H1 (cell line): Measurements from ENCODE around the gene CCT5. TPM values are rescaled to one million over a fixed set of nuclear protein-coding genes. Genes with fewer than 3 reads are reported as not detected.

ENCODE experiments used
- CTCF ChIA-PET: fragments of 300-600 bp; sonication (Branson Sonifier 250); formaldehyde crosslinking; loops from one replicate; lab custom pipeline; 2021; ENCODE audit not compliant: partially characterized antibody; lab: Charles Lee
- POLR2A ChIA-PET: fragments of 300-600 bp; sonication (Branson Sonifier 250); formaldehyde crosslinking; loops from one replicate; lab custom pipeline; 2021; ENCODE audit warnings: inconsistent platforms; ENCODE audit not compliant: partially characterized antibody; lab: Charles Lee
- DNase-seq, 2 experiments: peaks; one replicate each; pipeline versions ENCODE4 v3.0.0 to v3.0.0-alpha.2; 2010 to 2022; ENCODE audit warnings: low spot score in 2 of 2, low read depth in 1 of 2, mixed read lengths in 1 of 2
- FAIRE-seq: peaks from 2 replicates; lab custom pipeline; 2011; peaks lifted over from hg19 to GRCh38; lab: Jason Lieb, UNC
- H2AFZ ChIP-seq: 2 replicates; pipeline ENCODE4 v1.8.1; 2012; ENCODE audit warnings: low read length, inconsistent platforms
- H2AK5ac ChIP-seq: 2 replicates; pipeline ENCODE4 v1.6.1; 2013; ENCODE audit warnings: low read depth, low read length
- H2BK120ac ChIP-seq: replicated peaks from 2 replicates; pipeline ENCODE3; 2013; ENCODE audit warnings: low read depth, low read length, inconsistent platforms
- H2BK12ac ChIP-seq: 2 replicates; pipeline ENCODE4 v1.6.1; 2013; ENCODE audit warnings: low read depth, low read length
- H2BK15ac ChIP-seq: 2 replicates; pipeline ENCODE4 v1.6.1; 2013; ENCODE audit warnings: low read length
- H2BK20ac ChIP-seq: 2 replicates; pipeline ENCODE4 v1.6.1; 2013; ENCODE audit warnings: low read length
- H2BK5ac ChIP-seq: 2 replicates; pipeline ENCODE4 v1.6.1; 2013; ENCODE audit warnings: low read depth, low read length
- H3K14ac ChIP-seq: 2 replicates; pipeline ENCODE4 v1.6.1; 2013; ENCODE audit warnings: inconsistent platforms; ENCODE audit not compliant: insufficient read length
- H3K18ac ChIP-seq: 2 replicates; pipeline ENCODE4 v1.6.1; 2013; ENCODE audit warnings: low read length; ENCODE audit errors: extremely low read depth
- H3K23ac ChIP-seq: 2 replicates; pipeline ENCODE4 v1.6.1; 2013; ENCODE audit warnings: inconsistent platforms; ENCODE audit not compliant: insufficient read length
- H3K23me2 ChIP-seq: 2 replicates; pipeline ENCODE4 v1.6.1; 2013; ENCODE audit warnings: low read depth, low read length
- H3K27ac ChIP-seq: 2 replicates; pipeline ENCODE4 v1.6.1; 2011; ENCODE audit warnings: low read depth, low read length, inconsistent platforms
- H3K27me3 ChIP-seq, 4 experiments: replicated peaks in 1 of 4; 1 replicate in 1 of 4; 2 replicates in 3 of 4; pipeline versions ENCODE4 v1.6.1 to v1.8.1; 2011 to 2013; ENCODE audit warnings: low read length in 3 of 4, mild to moderate bottlenecking in 3 of 4, inconsistent platforms in 2 of 4, mixed read lengths in 2 of 4, moderate library complexity in 1 of 4; ENCODE audit not compliant: control insufficient read depth in 3 of 4, insufficient read depth in 3 of 4; ENCODE audit errors: extremely low read depth in 1 of 4
- H3K36me3 ChIP-seq, 4 experiments: 2 replicates each; pipeline versions ENCODE4 v1.6.1 to v1.8.1; 2011 to 2013; ENCODE audit warnings: mild to moderate bottlenecking in 4 of 4, low read length in 3 of 4, moderate library complexity in 2 of 4, control low read depth in 1 of 4, inconsistent platforms in 1 of 4; ENCODE audit not compliant: insufficient read depth in 4 of 4, control insufficient read depth in 2 of 4
- H3K4ac ChIP-seq: replicated peaks from 2 replicates; pipeline ENCODE3; 2013; ENCODE audit warnings: low read length, low read depth, mixed read lengths, inconsistent platforms; ENCODE audit not compliant: insufficient read length
- H3K4me1 ChIP-seq, 4 experiments: replicated peaks in 1 of 4; 1 replicate in 1 of 4; 2 replicates in 3 of 4; pipeline versions ENCODE4 v1.6.1 to v1.8.1; 2011 to 2013; ENCODE audit warnings: low read length in 3 of 4, inconsistent platforms in 2 of 4, mixed read lengths in 1 of 4; ENCODE audit not compliant: insufficient read depth in 4 of 4, control insufficient read depth in 3 of 4
- H3K4me2 ChIP-seq, 2 experiments: 2 replicates each; pipeline versions ENCODE4 v1.6.1 to v1.8.1; 2011 to 2013; ENCODE audit warnings: low read depth in 2 of 2, low read length in 2 of 2, control low read depth in 1 of 2, inconsistent platforms in 1 of 2, mild to moderate bottlenecking in 1 of 2; ENCODE audit not compliant: insufficient read depth in 1 of 2
- H3K4me3 ChIP-seq, 4 experiments: fragments of 200-600, 300-600 bp in 1 of 4; sonication (generic), shearing (Covaris generic), sonication (Bioruptor Twin) in 1 of 4; 2 replicates each; pipeline versions ENCODE4 v1.5.1 to v1.8.1; 2011 to 2016; ENCODE audit warnings: low read length in 4 of 4, low read depth in 3 of 4, control low read depth in 2 of 4, inconsistent platforms in 2 of 4, mild to moderate bottlenecking in 2 of 4, mixed read lengths in 1 of 4, moderate library complexity in 1 of 4; ENCODE audit not compliant: insufficient read depth in 2 of 4; ENCODE audit errors: extremely low read depth in 1 of 4
- H3K56ac ChIP-seq: replicated peaks from 2 replicates; pipeline ENCODE3; 2013; ENCODE audit warnings: low read depth, mild to moderate bottlenecking, mixed read lengths, low read length, inconsistent platforms; ENCODE audit not compliant: insufficient read length
- H3K79me1 ChIP-seq: 2 replicates; pipeline ENCODE4 v1.6.1; 2013; ENCODE audit warnings: low read depth, low read length, control low read depth
- H3K79me2 ChIP-seq, 2 experiments: 2 replicates each; pipeline versions ENCODE4 v1.6.1 to v1.8.1; 2012 to 2013; ENCODE audit warnings: low read length in 2 of 2, mild to moderate bottlenecking in 2 of 2, inconsistent platforms in 1 of 2; ENCODE audit not compliant: insufficient read depth in 2 of 2, control insufficient read depth in 1 of 2
- H3K9ac ChIP-seq, 4 experiments: replicated peaks in 1 of 4; 1 replicate in 1 of 4; 2 replicates in 3 of 4; pipeline versions ENCODE4 v1.6.1 to v1.8.1; 2011 to 2013; ENCODE audit warnings: low read depth in 3 of 4, low read length in 3 of 4, control low read depth in 2 of 4, mild to moderate bottlenecking in 2 of 4, moderate library complexity in 2 of 4, inconsistent platforms in 1 of 4; ENCODE audit errors: extremely low read depth in 1 of 4
- H3K9me3 ChIP-seq, 2 experiments: 2 replicates each; pipeline versions ENCODE4 v1.6.1 to v1.8.1; 2012 to 2013; ENCODE audit warnings: mild to moderate bottlenecking in 2 of 2, moderate library complexity in 2 of 2, control low read depth in 1 of 2, inconsistent platforms in 1 of 2, low read depth in 1 of 2, low read length in 1 of 2, mixed read lengths in 1 of 2; ENCODE audit not compliant: insufficient read depth in 2 of 2
- H4K20me1 ChIP-seq, 2 experiments: replicated peaks in 1 of 2; 2 replicates each; pipeline versions ENCODE3 to v1.8.1; 2011 to 2013; ENCODE audit warnings: inconsistent platforms in 2 of 2, low read length in 2 of 2, mild to moderate bottlenecking in 1 of 2; ENCODE audit not compliant: insufficient read depth in 2 of 2, control insufficient read depth in 1 of 2
- H4K5ac ChIP-seq: 2 replicates; pipeline ENCODE4 v1.6.1; 2013; ENCODE audit warnings: low read length, low read depth, mixed read lengths, inconsistent platforms; ENCODE audit not compliant: insufficient read length
- H4K8ac ChIP-seq: 2 replicates; pipeline ENCODE4 v1.8.0; 2013; ENCODE audit warnings: mild to moderate bottlenecking, moderate library complexity, low read length, inconsistent platforms; ENCODE audit not compliant: insufficient read depth; ENCODE audit errors: extremely low read depth
- H4K91ac ChIP-seq: replicated peaks from 2 replicates; pipeline ENCODE3; 2013; ENCODE audit warnings: low read length, mixed read lengths, inconsistent platforms; ENCODE audit not compliant: insufficient read length
- RXRA ChIP-seq: IDR thresholded peaks from 2 replicates; pipeline ENCODE4 v1.6.1; 2011; ENCODE audit warnings: low read depth, mild to moderate bottlenecking, low read length, moderate library complexity; ENCODE audit not compliant: insufficient read depth
- SIRT6 ChIP-seq: IDR thresholded peaks from one replicate; pipeline ENCODE4 v1.7.1; 2012; ENCODE audit warnings: low read length, inconsistent platforms
- TCF12 ChIP-seq: IDR thresholded peaks from 2 replicates; pipeline ENCODE4 v1.6.1; 2011; ENCODE audit warnings: low read depth, mild to moderate bottlenecking, low read length
- WGBS, 2 experiments: shearing (Covaris generic) in 1 of 2; methylation state at CpG; one replicate each; pipeline versions ENCODE4 v1.1.6 to v1.1.7; 2013 to 2015; ENCODE audit warnings: low lambda C conversion rate in 2 of 2, mixed read lengths in 2 of 2, inconsistent platforms in 1 of 2, low coverage in 1 of 2, missing lambda C conversion rate in 1 of 2; ENCODE audit not compliant: insufficient replicate concordance in 2 of 2, insufficient coverage in 1 of 2, insufficient read length in 1 of 2; ENCODE audit errors: extremely low coverage in 1 of 2, missing lambda C conversion rate in 1 of 2; 5-methylcytosine and 5-hydroxymethylcytosine counted together
- polyA plus RNA-seq, 7 experiments: library from polyadenylated mRNA; depleted of rRNA in 3 of 7; stranded (reverse) in 5 of 7; unstranded in 2 of 7; fragments of >200 nt in 5 of 7; fragments of 200-250 nt in 2 of 7; gene quantifications; 1 replicate in 5 of 7; 2 replicates in 1 of 7; 4 replicates in 1 of 7; pipeline versions ENCODE4 v1.2.1 to v1.2.3, GENCODE V29; 2011 to 2013; ENCODE audit warnings: missing spikeins in 2 of 7, mixed read lengths in 2 of 7
- total RNA-seq: library from RNA; stranded (reverse); fragmentation: NEBNext Ultra II Directional; extraction: Animal tissue kit (Norgen Biotek cat#: 25700); gene quantifications from 2 replicates; pipeline ENCODE4 v1.2.1, GENCODE V29; 2021

The CCT5 gene
- total and polyA plus RNA-seq, 2 of the 8 experiments (the other 6 are each of a cell fraction or from before 2014, with no cell fraction given) = 425 to 549 TPM

GRCh38 chr5:10232386-10232785, 17.7 kb upstream of the CCT5 start:
- ChIA-PET CTCF (interaction anchor here (0.7 to 2.2 kb wide), 7 partner anchors 11 to 202 kb away, joined by 3 to 8 read pairs (median 5); no protein-coding TSS in a partner anchor), POLR2A (interaction anchor here (0.9 to 2.3 kb wide), 4 partner anchors 9 to 18 kb away, joined by 3 to 10 read pairs (median 4); partner anchors contain the start of genes ATPSCKMT and CCT5)
- Histone ChIP-seq H4K20me1 (no peaks in the 10 kb centered on the region), H3K79me1 (no peaks in the 10 kb centered on the region), H2BK5ac (no peak overlapping the region), H3K79me2 (no peaks in the 10 kb centered on the region), H4K91ac (peak overlapping the region; percentile 26), H3K4me1 (no peaks in the 10 kb centered on the region), H3K4ac (no peak overlapping the region), H3K14ac (no peak overlapping the region), H3K23me2 (no peaks in the 10 kb centered on the region), H3K36me3 (peaks cover 0 to 5% (median 0%) of the 10 kb centered on the region in 4 experiments; a peak in 2 of 8 replicates), H3K23ac (no peak overlapping the region), H2BK120ac (no peak overlapping the region), H3K4me3 (no peak overlapping the region), H3K9me3 (no peaks in the 10 kb centered on the region)
- TF ChIP-seq RXRA (no peak), SIRT6 (no peak), TCF12 (no peak)
- TF ChIP-seq, all 59 proteins: peak for 0
- Histone ChIP-seq H3K27me3 (no peaks in the 10 kb centered on the region), H4K5ac (no peak overlapping the region), H4K8ac (no peak overlapping the region), H3K56ac (no peak overlapping the region), H2AK5ac (no peak overlapping the region), H3K9ac (no peak overlapping the region), H2BK12ac (no peak overlapping the region), H2BK20ac (no peak overlapping the region), H2BK15ac (no peak overlapping the region), H3K18ac (no peak overlapping the region), H2AFZ (no peak overlapping the region), H3K27ac (no peak overlapping the region), H3K4me2 (no peak overlapping the region)
- DNase-seq (no peak), FAIRE-seq (no peak)
- 94% methylated on average over 9 of the region's 9 CpGs; no CpG with 5 or more reads in 1 of the 2 experiments for WGBS, 2 experiments
